EL (cell line): ENCODE measurements around the gene TGM6.
"Not testable (repeated sequence)": the region's sequence is repeated elsewhere in the genome, so short reads cannot be mapped to it uniquely, and the experiment has no call there.

ENCODE experiments used
- DNase-seq: peaks from one replicate; pipeline ENCODE4 v3.0.0-alpha.2; 2016

The TGM6 gene

GRCh38 chr20:2400290-2400689 is 19.6 kb downstream of the TGM6 start:
- DNase-seq, result no peak

- no peak for DNase-seq
Measured at GRCh38 chr20:2401527-2401926, 20.8 kb downstream of the TGM6 start.

- DNase-seq, result peak; percentile 60
Measured at GRCh38 chr20:2402271-2402980, 21.7 kb downstream of the TGM6 start.

GRCh38 chr20:2403291-2404052 is 22.8 kb downstream of the TGM6 start:
- DNase-seq, result no peak

- DNase-seq, result no peak
Measured at GRCh38 chr20:2405693-2406065, 25.0 kb downstream of the TGM6 start.

- DNase-seq, result not testable (repeated sequence)
Measured at GRCh38 chr20:2407355-2407754, 26.7 kb downstream of the TGM6 start.

GRCh38 chr20:2408111-2408510 is 27.4 kb downstream of the TGM6 start:
- DNase-seq, result no peak

- DNase-seq, result no peak
Measured at GRCh38 chr20:2416541-2417212, 36.0 kb downstream of the TGM6 start.

- DNase-seq, result no peak
Measured at GRCh38 chr20:2417213-2417541, 36.5 kb downstream of the TGM6 start.

- DNase-seq, result no peak
Measured at GRCh38 chr20:2418388-2418787, 37.7 kb downstream of the TGM6 start.

GRCh38 chr20:2420510-2420909 is 39.8 kb downstream of the TGM6 start:
- no peak for DNase-seq

GRCh38 chr20:2421247-2421646 is 40.5 kb downstream of the TGM6 start:
- no peak for DNase-seq

- DNase-seq, result peak; percentile 55
Measured at GRCh38 chr20:2429051-2429450, 48.4 kb downstream of the TGM6 start.

- no peak for DNase-seq
Measured at GRCh38 chr20:2430538-2430937, 49.8 kb downstream of the TGM6 start.

GRCh38 chr20:2431185-2431584 is 50.5 kb downstream of the TGM6 start:
- no peak for DNase-seq

- DNase-seq, result no peak
Measured at GRCh38 chr20:2446845-2447244, 66.1 kb downstream of the TGM6 start.

- no peak for DNase-seq
Measured at GRCh38 chr20:2449386-2449785, 68.7 kb downstream of the TGM6 start.

- no peak for DNase-seq
Measured at GRCh38 chr20:2451422-2451821, 70.7 kb downstream of the TGM6 start.

- peak; percentile 75 for DNase-seq
Measured at GRCh38 chr20:2451939-2452732, 71.4 kb downstream of the TGM6 start.

GRCh38 chr20:2453792-2454191 is 73.1 kb downstream of the TGM6 start:
- DNase-seq, result no peak

- DNase-seq, result no peak
Measured at GRCh38 chr20:2455771-2456497, 75.2 kb downstream of the TGM6 start.

- DNase-seq, result no peak
Measured at GRCh38 chr20:2458919-2459499, 78.3 kb downstream of the TGM6 start.
